Aorta (tissue), 5 donors: Measurements from ENCODE around the gene CEP295NL. TPM values are rescaled to one million over a fixed set of nuclear protein-coding genes. Genes with fewer than 3 reads are reported as not detected.

Experiments used
- ATAC-seq: fragments of 200-7000 bp; cut with Tn5 transposase; one replicate; pipeline ENCODE4 v1.9.1; 2022; ENCODE audit warnings: moderate library complexity; ENCODE audit not compliant: low FRiP score
- DNase-seq, 2 donors: peaks; one replicate each; pipeline ENCODE4 v3.0.0-alpha.2; 2020
- H3K27ac ChIP-seq, 2 donors: one replicate each; pipeline ENCODE4 v1.5.1; 2013; ENCODE audit warnings: low read length in 2 of 2, mild to moderate bottlenecking in 2 of 2, moderate library complexity in 2 of 2, control low read depth in 1 of 2, inconsistent platforms in 1 of 2, low read depth in 1 of 2
- H3K27me3 ChIP-seq, 2 donors: one replicate each; pipeline ENCODE4 v1.6.1; 2013; ENCODE audit warnings: control low read depth in 1 of 2, low read length in 1 of 2, mild to moderate bottlenecking in 1 of 2, moderate library complexity in 1 of 2; ENCODE audit not compliant: insufficient read depth in 2 of 2, control insufficient read depth in 1 of 2
- H3K36me3 ChIP-seq, 2 donors: one replicate each; pipeline ENCODE4 v1.6.1; 2013; ENCODE audit warnings: control low read depth in 1 of 2, low read length in 1 of 2, mild to moderate bottlenecking in 1 of 2; ENCODE audit not compliant: insufficient read depth in 2 of 2, control insufficient read depth in 1 of 2
- H3K4me1 ChIP-seq, 2 donors: one replicate each; pipeline ENCODE4 v1.6.1; 2013; ENCODE audit warnings: low read length in 2 of 2, control low read depth in 1 of 2, mild to moderate bottlenecking in 1 of 2, moderate library complexity in 1 of 2; ENCODE audit not compliant: insufficient read depth in 2 of 2, control insufficient read depth in 1 of 2
- H3K4me3 ChIP-seq, 2 donors: one replicate each; pipeline ENCODE4 v1.5.1; 2013; ENCODE audit warnings: low read length in 2 of 2, control low read depth in 1 of 2, mild to moderate bottlenecking in 1 of 2
- H3K9me3 ChIP-seq: one replicate; pipeline ENCODE4 v1.6.1; 2013; ENCODE audit warnings: mild to moderate bottlenecking, low read length; ENCODE audit not compliant: control insufficient read depth
- WGBS, 2 donors: extraction: QIAGEN DNeasy Blood & Tissue Kit; methylation state at CpG; one replicate each; pipeline ENCODE4 v1.1.7; 2013; 5-methylcytosine and 5-hydroxymethylcytosine counted together
- intact Hi-C, 2 donors: fragments of 100-400 bp; cut with DNase I; formaldehyde crosslinking; loops; one replicate each; pipeline versions ENCODE4 v1.14.2 to v1.15.0; 2022
- polyA plus RNA-seq, 2 donors: library from polyadenylated mRNA; stranded (reverse); fragments of 200-250 nt; gene quantifications; one replicate each; pipeline ENCODE4 v1.2.3, GENCODE V29; 2013
- total RNA-seq, 2 donors: library from RNA; stranded (reverse); fragmentation: NEBNext Ultra II Directional; extraction: Animal tissue kit (Norgen Biotek cat#: 25700); gene quantifications; one replicate each; pipeline ENCODE4 v1.2.1, GENCODE V29; 2021
- donor health status: healthy with polysubstance abuse.
- donor health status: Bipolar disorder and iron deficiency.
- donor health status: DM: no; HTN: no; CAD: no.
- donor health status: DM: no; HTN: no; CAD: no.
- donor health status: DM: yes; HTN: yes; CAD: no.

Gene CEP295NL
- total and polyA plus RNA-seq, 4 donors: 0.25 to 13.9 (median 5.4) TPM

- intact Hi-C loops: no loop called here
- Histone ChIP-seq H3K27me3 (no peaks in the 10 kb centered on the region), H3K9me3 (no peaks in the 10 kb centered on the region), H3K36me3 (peaks cover 0 to 7% of the 10 kb centered on the region in 2 donors), H3K4me3 (no peak overlapping the region), H3K27ac (no peak overlapping the region), H3K4me1 (no peaks in the 10 kb centered on the region)
- 90 to 91% methylated on average over 25 of the region's 25 CpGs for WGBS, 2 donors
- peak; percentile 57 for ATAC-seq
- DNase-seq: no peak
These were observed 47.3 kb downstream of the CEP295NL start for GRCh38 chr17:78855561-78856165.

GRCh38 chr17:78854508-78854907 is 48.5 kb downstream of the CEP295NL start:
- intact Hi-C loops: no loop called here
- 66 to 75% methylated on average over 7 to 9 of the region's 9 CpGs for WGBS, 2 donors
- no peaks in the 10 kb centered on the region for H3K9me3 ChIP-seq
- H3K36me3 ChIP-seq: peaks cover 0 to 7% of the 10 kb centered on the region in 2 donors
- DNase-seq (no peak), ATAC-seq (no peak)
- H3K4me3 ChIP-seq: no peak overlapping the region
- H3K4me1 ChIP-seq: no peaks in the 10 kb centered on the region
- no peaks in the 10 kb centered on the region for H3K27me3 ChIP-seq
- no peak overlapping the region for H3K27ac ChIP-seq

- ATAC-seq: no peak
- no peak for DNase-seq
- intact Hi-C loops: no loop called here
- WGBS, 2 donors: 76 to 79% methylated on average over 11 of the region's 11 CpGs
- Histone ChIP-seq H3K27ac (no peak overlapping the region), H3K4me3 (no peak overlapping the region), H3K36me3 (peaks cover 0 to 7% of the 10 kb centered on the region in 2 donors), H3K9me3 (no peaks in the 10 kb centered on the region), H3K4me1 (no peaks in the 10 kb centered on the region), H3K27me3 (no peaks in the 10 kb centered on the region)
These were observed 49.0 kb downstream of the CEP295NL start for GRCh38 chr17:78853926-78854394.

GRCh38 chr17:78852709-78853121 is 50.3 kb downstream of the CEP295NL start:
- ATAC-seq: no peak
- intact Hi-C loops: no loop called here
- peaks cover 0 to 7% of the 10 kb centered on the region in 2 donors for H3K36me3 ChIP-seq
- WGBS, 2 donors: 82 to 85% methylated on average over 16 of the region's 16 CpGs
- H3K4me3 ChIP-seq: no peak overlapping the region
- H3K9me3 ChIP-seq: no peaks in the 10 kb centered on the region
- H3K27ac ChIP-seq: no peak overlapping the region
- H3K4me1 ChIP-seq: no peaks in the 10 kb centered on the region
- H3K27me3 ChIP-seq: no peaks in the 10 kb centered on the region
- no peak for DNase-seq

GRCh38 chr17:78849026-78849425 is 54.0 kb downstream of the CEP295NL start:
- Histone ChIP-seq H3K4me1 (no peaks in the 10 kb centered on the region), H3K27ac (no peak overlapping the region), H3K9me3 (no peaks in the 10 kb centered on the region), H3K4me3 (no peak overlapping the region), H3K36me3 (peaks cover 0 to 2% of the 10 kb centered on the region in 2 donors), H3K27me3 (no peaks in the 10 kb centered on the region)
- WGBS, 2 donors: 88% methylated on average over 5 of the region's 5 CpGs
- ATAC-seq (no peak), DNase-seq (peak in 1 of 2 donors; percentile 66)
- intact Hi-C loops: no loop called here

GRCh38 chr17:78847052-78847451 is 55.9 kb downstream of the CEP295NL start:
- H3K9me3 ChIP-seq: no peaks in the 10 kb centered on the region
- no peak overlapping the region for H3K27ac ChIP-seq
- DNase-seq (no peak), ATAC-seq (no peak)
- H3K4me1 ChIP-seq: no peaks in the 10 kb centered on the region
- H3K27me3 ChIP-seq: no peaks in the 10 kb centered on the region
- intact Hi-C loops: no loop called here
- 93 to 96% methylated on average over 3 of the region's 3 CpGs for WGBS, 2 donors
- no peak overlapping the region for H3K4me3 ChIP-seq
- no peaks in the 10 kb centered on the region for H3K36me3 ChIP-seq

- Histone ChIP-seq H3K4me1 (no peaks in the 10 kb centered on the region), H3K27me3 (no peaks in the 10 kb centered on the region), H3K36me3 (no peaks in the 10 kb centered on the region), H3K27ac (no peak overlapping the region), H3K4me3 (no peak overlapping the region), H3K9me3 (no peaks in the 10 kb centered on the region)
- ATAC-seq (no peak), DNase-seq (peak in 1 of 2 donors; percentile 59)
- intact Hi-C loops: no loop called here
- 72 to 75% methylated on average over 9 of the region's 9 CpGs for WGBS, 2 donors
These were observed 58.5 kb downstream of the CEP295NL start for GRCh38 chr17:78844301-78845005.

GRCh38 chr17:78842881-78843565 is 60.0 kb downstream of the CEP295NL start:
- ATAC-seq (no peak), DNase-seq (peak; percentile 60 to 75)
- intact Hi-C loops: no loop called here
- Histone ChIP-seq H3K9me3 (no peaks in the 10 kb centered on the region), H3K4me3 (no peak overlapping the region), H3K27ac (no peak overlapping the region), H3K27me3 (no peaks in the 10 kb centered on the region), H3K4me1 (no peaks in the 10 kb centered on the region), H3K36me3 (no peaks in the 10 kb centered on the region)
- 64 to 75% methylated on average over 10 of the region's 10 CpGs for WGBS, 2 donors
